Epithelial cell of proximal tubule (primary cell): ENCODE measurements around the gene NVL. TPM values are rescaled to one million over a fixed set of nuclear protein-coding genes. Genes with fewer than 3 reads are reported as not detected.
"Not testable (repeated sequence)": the region's sequence is repeated elsewhere in the genome, so short reads cannot be mapped to it uniquely, and the experiment has no call there.

Experiments used
- DNase-seq: peaks from one replicate; pipeline ENCODE4 v3.0.0-alpha.2; 2011; ENCODE audit warnings: low read depth
- H3K4me3 ChIP-seq: 2 replicates; pipeline ENCODE4 v1.5.1; 2011; ENCODE audit warnings: low read depth, mild to moderate bottlenecking, low read length
- CTCF ChIP-seq: conservative IDR thresholded peaks from 2 replicates; pipeline ENCODE4 v1.5.1; 2012; ENCODE audit warnings: low read depth, mild to moderate bottlenecking, low read length
- total RNA-seq: library from RNA; depleted of rRNA; stranded (reverse); fragments of >200 nt; gene quantifications from 2 replicates; pipeline ENCODE4 v1.2.3, GENCODE V29; 2015

NVL gene
- total RNA-seq, 1 donor from 2014 or later = 19.4 TPM

DNA sequence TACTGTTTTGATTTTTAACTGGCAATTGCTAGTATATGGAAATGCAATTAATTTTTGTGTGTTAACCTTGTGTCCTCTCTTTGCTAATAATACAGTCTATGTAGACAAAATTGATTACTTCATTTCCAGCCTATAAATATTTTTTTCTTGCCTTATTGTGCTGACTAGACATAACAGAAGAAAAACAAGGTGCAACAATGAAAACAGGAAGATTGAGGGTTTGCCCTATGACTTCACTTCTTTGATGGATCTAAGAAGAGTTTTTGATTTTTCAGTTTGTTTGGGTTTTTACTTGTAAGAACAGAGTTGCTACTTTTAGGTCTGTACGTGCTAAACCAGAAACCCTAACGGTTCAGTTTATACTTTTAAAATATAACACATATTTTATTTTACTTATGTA is 18.2 kb upstream of the NVL start:
- no peak for TF ChIP-seq CTCF
- no peak for DNase-seq
- H3K4me3 ChIP-seq = no peak overlapping the region

- DNase-seq = no peak
- H3K4me3 ChIP-seq = no peak overlapping the region
- TF ChIP-seq CTCF = no peak
Measured at GRCh38 chr1:224343679-224344078, 13.7 kb upstream of the NVL start.

GRCh38 chr1:224340453-224341384 is 10.7 kb upstream of the NVL start:
- H3K4me3 ChIP-seq = peak overlapping the region; percentile 65

DNA sequence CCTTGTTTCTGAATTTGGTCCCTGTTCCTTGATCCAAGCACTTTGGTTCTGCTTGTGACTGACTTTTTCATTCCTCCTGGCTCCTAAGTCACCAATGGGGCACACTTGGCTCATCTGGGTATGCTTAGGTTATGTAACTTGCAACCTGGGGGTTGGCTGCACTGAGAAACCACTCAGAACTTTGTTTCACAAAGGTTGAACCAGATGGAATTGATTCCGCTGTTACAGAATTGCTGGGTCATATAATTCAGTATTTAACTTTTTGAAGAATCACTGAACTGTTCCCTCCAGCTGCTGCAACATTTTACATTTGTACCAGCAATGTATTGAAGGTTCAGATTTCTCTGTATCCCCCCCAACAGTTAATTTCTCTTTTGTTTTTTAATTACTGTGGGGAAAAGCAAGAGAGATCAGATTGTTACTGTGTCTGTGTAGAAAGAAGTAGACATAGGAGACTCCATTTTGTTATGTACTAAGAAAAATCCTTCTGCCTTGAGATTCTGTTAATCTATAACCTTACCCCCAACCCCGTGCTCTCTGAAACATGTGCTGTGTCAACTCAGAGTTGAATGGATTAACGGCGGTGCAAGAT is 9.6 kb upstream of the NVL start:
- TF ChIP-seq CTCF = no peak
- no peak for DNase-seq
- H3K4me3 ChIP-seq = no peak overlapping the region

More at GRCh38 chr1:224340453-224341384, 10.7 kb upstream of the NVL start:
- DNase-seq = not testable (repeated sequence)

- H3K4me3 ChIP-seq = no peak overlapping the region
- no peak for TF ChIP-seq CTCF
- DNase-seq = no peak
Measured at GRCh38 chr1:224338150-224338838, 8.3 kb upstream of the NVL start.

GRCh38 chr1:224333939-224334786 is 4.2 kb upstream of the NVL start:
- no peak overlapping the region for H3K4me3 ChIP-seq
- DNase-seq = no peak
- no peak for TF ChIP-seq CTCF
